HCT116 (cell line): ENCODE measurements around the gene TP63.

ENCODE experiments used
- ATF3 ChIP-seq: IDR thresholded peaks from 2 replicates; pipeline ENCODE4 v1.6.1; 2012
- CEBPB ChIP-seq: IDR thresholded peaks from 2 replicates; pipeline ENCODE4 v1.6.1; 2012; ENCODE audit warnings: low read depth
- CTCF ChIP-seq, 3 experiments: fragments of 200-600 bp in 1 of 3; sonication (generic) in 1 of 3; IDR thresholded peaks in 2 of 3; conservative IDR thresholded peaks in 1 of 3; 2 replicates each; pipeline ENCODE4 v1.5.1; 2012 to 2017; ENCODE audit warnings: low read depth in 2 of 3, low read length in 2 of 3, antibody characterized with exemption in 1 of 3, borderline replicate concordance in 1 of 3, control low read depth in 1 of 3, mild to moderate bottlenecking in 1 of 3, mixed read lengths in 1 of 3, mixed run types in 1 of 3, moderate library complexity in 1 of 3; ENCODE audit not compliant: insufficient read depth in 1 of 3
- EZH2 ChIP-seq: fragments of 200-600 bp; sonication (generic); IDR thresholded peaks from 2 replicates; pipeline ENCODE4 v1.6.1; 2017; ENCODE audit warnings: antibody characterized with exemption, mixed run types
- POLR2A ChIP-seq: IDR thresholded peaks from 2 replicates; pipeline ENCODE4 v1.7.0; 2011; ENCODE audit warnings: borderline replicate concordance; ENCODE audit not compliant: insufficient read depth, insufficient read length; ENCODE audit errors: extremely low read depth
- POLR2AphosphoS5 ChIP-seq: IDR thresholded peaks from 2 replicates; pipeline ENCODE4 v1.6.1; 2011; ENCODE audit warnings: mild to moderate bottlenecking, low read depth, low read length, moderate library complexity

GRCh38 chr3:189787191-189787590, 156.0 kb downstream of the TP63 start:
- TF ChIP-seq POLR2AphosphoS5: no peak
- TF ChIP-seq POLR2A: no peak
- TF ChIP-seq CTCF (IDR thresholded peaks at IDR 0.05 in 2 of 3, conservative IDR thresholded peaks at IDR 0.05 in 1 of 3; ENCODE audit: borderline replicate concordance in 1 of 3, insufficient read depth in 1 of 3, low read depth in 2 of 3, low read length in 2 of 3): no peak
- TF ChIP-seq ATF3: no peak
- no peak for TF ChIP-seq CEBPB
- TF ChIP-seq EZH2: no peak
